ENCODE measurements around the gene OTUD5.
"Not testable (repeated sequence)": the region's sequence is repeated elsewhere in the genome, so short reads cannot be mapped to it uniquely, and the experiment has no call there.

OTUD5 gene

GRCh38 chrX:48983896-48984295, 26.5 kb upstream of the OTUD5 start:
- DNase-seq, result no peak

DNA sequence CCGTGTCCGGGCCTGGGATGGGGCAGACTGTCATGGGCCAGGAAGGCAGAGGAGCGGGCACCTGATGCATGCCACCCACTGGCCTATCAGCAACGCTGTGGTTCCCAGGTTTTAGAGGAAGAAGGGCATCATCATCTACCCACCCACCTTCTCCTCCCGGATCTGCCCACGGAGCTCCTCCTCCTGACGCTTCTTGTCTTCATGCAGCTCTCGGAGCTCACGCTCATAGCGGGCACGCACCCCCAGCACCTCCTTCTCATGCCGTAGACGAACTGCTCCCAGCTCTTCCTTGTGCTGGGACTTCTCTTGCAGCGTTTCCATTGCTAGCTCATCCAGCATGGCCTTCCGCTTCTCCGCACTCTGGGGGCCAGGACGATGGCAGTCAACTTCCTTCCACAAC, 25.7 kb upstream of the OTUD5 start:
- H3K4me1 ChIP-seq (ENCODE audit: low read length), result no peaks in the 10 kb centered on the region
- H2AFZ ChIP-seq (ENCODE audit: low read length), result no peak overlapping the region
- no peaks in the 10 kb centered on the region for H3K36me3 ChIP-seq (replicated peaks; ENCODE audit: insufficient read depth, low read length)
- no peaks in the 10 kb centered on the region for H3K9me3 ChIP-seq (replicated peaks; ENCODE audit: insufficient read depth, low read length)
- DNase-seq, result no peak
- no peak for TF ChIP-seq EZH2phosphoT487 (IDR thresholded peaks at IDR 0.05; ENCODE audit: low read length)
- no peak for TF ChIP-seq EZH2 (optimal IDR thresholded peaks at IDR 0.05; ENCODE audit: low read depth, low read length)
- TF ChIP-seq, protein P1, sequence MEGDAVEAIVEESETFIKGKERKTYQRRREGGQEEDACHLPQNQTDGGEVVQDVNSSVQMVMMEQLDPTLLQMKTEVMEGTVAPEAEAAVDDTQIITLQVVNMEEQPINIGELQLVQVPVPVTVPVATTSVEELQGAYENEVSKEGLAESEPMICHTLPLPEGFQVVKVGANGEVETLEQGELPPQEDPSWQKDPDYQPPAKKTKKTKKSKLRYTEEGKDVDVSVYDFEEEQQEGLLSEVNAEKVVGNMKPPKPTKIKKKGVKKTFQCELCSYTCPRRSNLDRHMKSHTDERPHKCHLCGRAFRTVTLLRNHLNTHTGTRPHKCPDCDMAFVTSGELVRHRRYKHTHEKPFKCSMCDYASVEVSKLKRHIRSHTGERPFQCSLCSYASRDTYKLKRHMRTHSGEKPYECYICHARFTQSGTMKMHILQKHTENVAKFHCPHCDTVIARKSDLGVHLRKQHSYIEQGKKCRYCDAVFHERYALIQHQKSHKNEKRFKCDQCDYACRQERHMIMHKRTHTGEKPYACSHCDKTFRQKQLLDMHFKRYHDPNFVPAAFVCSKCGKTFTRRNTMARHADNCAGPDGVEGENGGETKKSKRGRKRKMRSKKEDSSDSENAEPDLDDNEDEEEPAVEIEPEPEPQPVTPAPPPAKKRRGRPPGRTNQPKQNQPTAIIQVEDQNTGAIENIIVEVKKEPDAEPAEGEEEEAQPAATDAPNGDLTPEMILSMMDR (IDR thresholded peaks at IDR 0.05; ENCODE audit: low read length), result no peak
- no peaks in the 10 kb centered on the region for H3K27me3 ChIP-seq (replicated peaks; ENCODE audit: insufficient read depth, low read length)
- H3K9ac ChIP-seq (ENCODE audit: low read length), result no peak overlapping the region
- no peaks in the 10 kb centered on the region for H3K9me2 ChIP-seq (replicated peaks; ENCODE audit: insufficient read depth, low read length)
- no peaks in the 10 kb centered on the region for H4K20me1 ChIP-seq (ENCODE audit: insufficient read depth, low read length)
- no peak overlapping the region for H3K4me2 ChIP-seq (ENCODE audit: low read depth, low read length)
- H3F3A ChIP-seq (ENCODE audit: insufficient read depth, low read length), result no peaks in the 10 kb centered on the region
- H3K79me2 ChIP-seq (ENCODE audit: low read length), result no peaks in the 10 kb centered on the region
- no peak overlapping the region for H3K27ac ChIP-seq (ENCODE audit: low read length)
- H3K4me3 ChIP-seq (ENCODE audit: low read length), result no peak overlapping the region

More at GRCh38 chrX:48983896-48984295, 26.5 kb upstream of the OTUD5 start:
- H3K36me3 ChIP-seq (replicated peaks; ENCODE audit: insufficient read depth, low read length), result no peaks in the 10 kb centered on the region
- no peak overlapping the region for H3K4me3 ChIP-seq (ENCODE audit: low read length)
- no peaks in the 10 kb centered on the region for H4K20me1 ChIP-seq (ENCODE audit: insufficient read depth, low read length)
- H3K4me1 ChIP-seq (ENCODE audit: low read length), result no peaks in the 10 kb centered on the region
- no peaks in the 10 kb centered on the region for H3K27me3 ChIP-seq (replicated peaks; ENCODE audit: insufficient read depth, low read length)
- H3F3A ChIP-seq (ENCODE audit: insufficient read depth, low read length), result no peaks in the 10 kb centered on the region
- no peak overlapping the region for H3K4me2 ChIP-seq (ENCODE audit: low read depth, low read length)
- H3K27ac ChIP-seq (ENCODE audit: low read length), result no peak overlapping the region
- no peak overlapping the region for H2AFZ ChIP-seq (ENCODE audit: low read length)
- no peaks in the 10 kb centered on the region for H3K9me2 ChIP-seq (replicated peaks; ENCODE audit: insufficient read depth, low read length)
- no peaks in the 10 kb centered on the region for H3K9me3 ChIP-seq (replicated peaks; ENCODE audit: insufficient read depth, low read length)
- TF ChIP-seq EZH2phosphoT487 (IDR thresholded peaks at IDR 0.05; ENCODE audit: low read length), result no peak
- TF ChIP-seq, protein P1 (IDR thresholded peaks at IDR 0.05; ENCODE audit: low read length), result no peak
- TF ChIP-seq EZH2 (optimal IDR thresholded peaks at IDR 0.05; ENCODE audit: low read depth, low read length), result no peak
- H3K79me2 ChIP-seq (ENCODE audit: low read length), result no peaks in the 10 kb centered on the region
- no peak overlapping the region for H3K9ac ChIP-seq (ENCODE audit: low read length)

DNA sequence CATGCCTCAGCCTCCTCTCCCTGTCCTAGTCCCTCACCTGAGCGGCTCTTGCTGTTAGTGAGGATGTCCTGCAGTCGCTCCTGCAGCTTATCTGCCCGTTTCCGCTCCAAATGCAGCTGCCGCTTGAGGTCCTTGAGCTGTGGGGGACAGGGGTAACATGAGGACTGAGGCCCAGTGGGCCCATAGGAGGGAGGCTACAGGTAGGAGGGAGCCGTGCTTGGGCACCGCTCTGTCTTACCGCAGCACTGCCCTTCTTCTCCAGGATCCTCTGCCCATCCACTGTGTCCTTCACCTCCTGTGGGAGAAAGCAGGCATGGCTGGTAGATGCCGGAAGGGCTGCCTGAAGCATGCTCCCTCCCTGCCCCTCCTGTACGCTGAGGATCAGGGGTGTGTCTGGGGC, 23.8 kb upstream of the OTUD5 start:
- no peaks in the 10 kb centered on the region for H3K9me3 ChIP-seq (replicated peaks; ENCODE audit: insufficient read depth, low read length)
- no peaks in the 10 kb centered on the region for H3K4me1 ChIP-seq (ENCODE audit: low read length)
- H3K36me3 ChIP-seq (replicated peaks; ENCODE audit: insufficient read depth, low read length), result no peaks in the 10 kb centered on the region
- H3K79me2 ChIP-seq (ENCODE audit: low read length), result no peaks in the 10 kb centered on the region
- no peaks in the 10 kb centered on the region for H3K27me3 ChIP-seq (replicated peaks; ENCODE audit: insufficient read depth, low read length)
- no peak overlapping the region for H2AFZ ChIP-seq (ENCODE audit: low read length)
- no peaks in the 10 kb centered on the region for H3F3A ChIP-seq (ENCODE audit: insufficient read depth, low read length)
- no peak for DNase-seq
- TF ChIP-seq, protein P1 (IDR thresholded peaks at IDR 0.05; ENCODE audit: low read length), result no peak
- TF ChIP-seq EZH2phosphoT487 (IDR thresholded peaks at IDR 0.05; ENCODE audit: low read length) (no peak), EZH2 (optimal IDR thresholded peaks at IDR 0.05; ENCODE audit: low read depth, low read length) (no peak)
- H3K9ac ChIP-seq (ENCODE audit: low read length), result no peak overlapping the region
- H3K4me3 ChIP-seq (ENCODE audit: low read length), result no peak overlapping the region
- no peaks in the 10 kb centered on the region for H4K20me1 ChIP-seq (ENCODE audit: insufficient read depth, low read length)
- H3K4me2 ChIP-seq (ENCODE audit: low read depth, low read length), result no peak overlapping the region
- H3K27ac ChIP-seq (ENCODE audit: low read length), result no peak overlapping the region
- H3K9me2 ChIP-seq (replicated peaks; ENCODE audit: insufficient read depth, low read length), result no peaks in the 10 kb centered on the region

- H3K36me3 ChIP-seq (replicated peaks; ENCODE audit: insufficient read depth, low read length); H3K9me3 ChIP-seq (replicated peaks; ENCODE audit: insufficient read depth, low read length); H3K4me3 ChIP-seq (ENCODE audit: low read length); H2AFZ ChIP-seq (ENCODE audit: low read length); H3K79me2 ChIP-seq (ENCODE audit: low read length); H3K27ac ChIP-seq (ENCODE audit: low read length); H3K4me1 ChIP-seq (ENCODE audit: low read length); H3K27me3 ChIP-seq (replicated peaks; ENCODE audit: insufficient read depth, low read length); H3K9ac ChIP-seq (ENCODE audit: low read length); H3K9me2 ChIP-seq (replicated peaks; ENCODE audit: insufficient read depth, low read length); H4K20me1 ChIP-seq (ENCODE audit: insufficient read depth, low read length); H3F3A ChIP-seq (ENCODE audit: insufficient read depth, low read length); H3K4me2 ChIP-seq (ENCODE audit: low read depth, low read length); DNase-seq: not testable (repeated sequence)
These were observed 22.9 kb upstream of the OTUD5 start for GRCh38 chrX:48980341-48980740.

Measured in MM.1S (cell line).